Measurements from ENCODE around the gene CDA.

- no peak for TF ChIP-seq POLR2A (IDR thresholded peaks at IDR 0.05; ENCODE audit: extremely low read depth, insufficient read length)
- TF ChIP-seq, protein P1, sequence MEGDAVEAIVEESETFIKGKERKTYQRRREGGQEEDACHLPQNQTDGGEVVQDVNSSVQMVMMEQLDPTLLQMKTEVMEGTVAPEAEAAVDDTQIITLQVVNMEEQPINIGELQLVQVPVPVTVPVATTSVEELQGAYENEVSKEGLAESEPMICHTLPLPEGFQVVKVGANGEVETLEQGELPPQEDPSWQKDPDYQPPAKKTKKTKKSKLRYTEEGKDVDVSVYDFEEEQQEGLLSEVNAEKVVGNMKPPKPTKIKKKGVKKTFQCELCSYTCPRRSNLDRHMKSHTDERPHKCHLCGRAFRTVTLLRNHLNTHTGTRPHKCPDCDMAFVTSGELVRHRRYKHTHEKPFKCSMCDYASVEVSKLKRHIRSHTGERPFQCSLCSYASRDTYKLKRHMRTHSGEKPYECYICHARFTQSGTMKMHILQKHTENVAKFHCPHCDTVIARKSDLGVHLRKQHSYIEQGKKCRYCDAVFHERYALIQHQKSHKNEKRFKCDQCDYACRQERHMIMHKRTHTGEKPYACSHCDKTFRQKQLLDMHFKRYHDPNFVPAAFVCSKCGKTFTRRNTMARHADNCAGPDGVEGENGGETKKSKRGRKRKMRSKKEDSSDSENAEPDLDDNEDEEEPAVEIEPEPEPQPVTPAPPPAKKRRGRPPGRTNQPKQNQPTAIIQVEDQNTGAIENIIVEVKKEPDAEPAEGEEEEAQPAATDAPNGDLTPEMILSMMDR (IDR thresholded peaks at IDR 0.05; ENCODE audit: low read depth, low read length) = no peak
- TF ChIP-seq MYC (IDR thresholded peaks at IDR 0.05; ENCODE audit: low read depth, low read length) = no peak
- no peak for TF ChIP-seq MAX (IDR thresholded peaks at IDR 0.05; ENCODE audit: low read depth, low read length)
These were observed 1.2 kb upstream of the CDA start for GRCh38 chr1:20587661-20588053.

Measured in NB4 (cell line).